ENCODE results near the gene CPB2. TPM values are rescaled to one million over a fixed set of nuclear protein-coding genes. Genes with fewer than 3 reads are reported as not detected.

Gene CPB2
- total RNA-seq, 1 donor from 2014 or later, result not detected

DNA sequence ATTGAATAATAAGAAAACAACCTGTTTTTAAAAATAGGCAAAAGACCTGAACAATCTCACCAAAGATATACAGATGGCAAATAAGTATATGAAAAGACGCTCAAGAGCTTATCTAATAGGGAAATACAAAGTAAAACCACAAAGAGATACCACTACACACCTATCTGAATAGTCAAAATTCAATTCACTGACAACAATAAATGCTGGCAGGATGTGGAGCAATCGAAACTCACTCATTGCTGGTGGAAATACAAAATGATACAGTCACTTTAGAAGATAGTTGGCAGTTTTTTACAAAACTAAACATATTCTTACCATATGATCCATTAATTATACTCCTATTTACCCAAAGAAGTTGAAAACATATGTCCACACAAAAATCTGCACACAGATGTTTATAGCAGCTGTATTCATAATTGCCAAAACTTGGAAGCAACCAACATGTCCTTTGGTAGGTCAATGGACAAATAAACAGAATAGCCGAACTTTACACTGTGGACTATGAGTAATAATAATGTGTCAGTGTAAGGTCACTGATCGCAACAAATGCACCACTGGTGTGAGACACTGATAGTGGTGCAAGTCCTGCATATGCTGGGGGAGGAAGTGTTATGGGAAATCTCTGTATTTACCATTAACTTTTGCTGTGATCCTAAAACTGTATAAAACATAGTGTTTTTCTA lies 73.1 kb downstream of the CPB2 start:
- DNase-seq (ENCODE audit: low spot score), result no peak
- peaks cover 27% of the 10 kb centered on the region for H3K9me3 Mint-ChIP-seq
- no peak overlapping the region for H3K4me3 Mint-ChIP-seq (ENCODE audit: low read depth)
- peaks cover 78% of the 10 kb centered on the region for H3K36me3 Mint-ChIP-seq (ENCODE audit: low read depth)
- H3K27me3 Mint-ChIP-seq (ENCODE audit: low read depth), result no peaks in the 10 kb centered on the region
- no peak overlapping the region for H3K27ac Mint-ChIP-seq
- H3K4me1 Mint-ChIP-seq (ENCODE audit: low read depth), result peaks cover 10% of the 10 kb centered on the region
- intact Hi-C loops (cut with micrococcal nuclease), result no loop called here

DNA sequence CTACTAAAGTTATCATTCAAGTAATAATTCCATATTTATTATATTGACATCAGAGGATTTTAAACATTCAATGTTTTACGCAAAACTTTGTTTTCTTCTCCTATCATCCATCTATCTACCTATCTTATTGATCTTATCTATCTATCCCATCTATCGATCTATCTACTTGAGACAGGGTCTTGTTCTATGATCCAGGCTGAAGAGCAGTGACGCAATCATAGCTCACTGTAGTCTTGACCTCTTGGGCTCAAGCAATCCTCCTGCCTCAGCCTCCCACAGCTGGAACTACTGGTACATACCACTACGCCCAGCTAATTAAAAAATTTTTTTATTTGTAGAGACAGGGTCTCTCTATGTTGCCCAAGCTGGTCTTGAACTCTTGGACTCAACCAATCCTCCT lies 79.7 kb downstream of the CPB2 start:
- H3K9me3 Mint-ChIP-seq, result peaks cover 4% of the 10 kb centered on the region
- no peaks in the 10 kb centered on the region for H3K4me1 Mint-ChIP-seq (ENCODE audit: low read depth)
- peaks cover 31% of the 10 kb centered on the region for H3K36me3 Mint-ChIP-seq (ENCODE audit: low read depth)

DNA sequence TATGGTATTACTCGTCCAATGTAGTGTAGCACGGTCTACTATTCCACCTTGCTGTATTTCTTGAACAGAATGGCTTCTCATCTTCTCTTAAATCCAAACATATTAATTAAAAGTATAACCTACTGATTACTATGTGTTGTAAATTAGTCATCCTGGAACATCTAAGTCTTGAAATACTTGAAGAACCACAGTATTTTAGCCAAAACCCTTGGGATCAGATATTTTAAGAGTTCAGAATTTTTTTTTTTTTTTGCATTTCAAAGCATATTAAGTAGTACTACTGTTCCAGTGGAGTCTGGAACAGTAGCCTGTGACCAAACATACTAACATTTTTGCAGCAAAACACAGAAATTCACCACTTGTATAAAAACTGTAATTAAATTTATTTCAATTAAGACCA lies 82.4 kb downstream of the CPB2 start:
- intact Hi-C loops (cut with micrococcal nuclease), result no loop called here

More for the DNA sequence above, 79.7 kb downstream of the CPB2 start:
- DNase-seq (ENCODE audit: low spot score), result no peak
- no peak overlapping the region for H3K27ac Mint-ChIP-seq
- H3K27me3 Mint-ChIP-seq (ENCODE audit: low read depth), result no peaks in the 10 kb centered on the region
- H3K4me3 Mint-ChIP-seq (ENCODE audit: low read depth), result no peak overlapping the region
- intact Hi-C loops (cut with micrococcal nuclease), result no loop called here

DNA sequence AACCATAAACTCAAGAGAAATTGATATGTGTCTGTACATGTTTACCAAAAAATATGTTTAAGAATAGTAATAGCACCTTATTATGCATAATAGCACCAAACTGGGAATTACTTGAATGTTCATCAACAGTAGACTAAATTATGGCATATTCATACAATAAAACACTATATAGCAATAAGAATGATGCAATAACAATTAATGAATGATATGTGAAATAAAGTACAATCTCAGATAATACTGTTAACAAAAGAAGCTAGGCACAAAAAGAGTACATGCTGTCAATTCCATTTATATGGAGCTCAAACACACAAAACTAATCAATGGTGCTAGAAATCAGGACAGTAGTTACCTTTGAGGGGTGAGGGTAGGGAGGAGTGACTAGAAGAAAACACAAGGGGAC lies 88.6 kb downstream of the CPB2 start:
- Mint-ChIP-seq H3K27me3 (ENCODE audit: low read depth) (no peaks in the 10 kb centered on the region), H3K4me1 (ENCODE audit: low read depth) (peaks cover 6% of the 10 kb centered on the region), H3K36me3 (ENCODE audit: low read depth) (peaks cover 36% of the 10 kb centered on the region), H3K9me3 (no peaks in the 10 kb centered on the region), H3K4me3 (ENCODE audit: low read depth) (no peak overlapping the region), H3K27ac (no peak overlapping the region)
- no peak for DNase-seq (ENCODE audit: low spot score)
- intact Hi-C loops (cut with micrococcal nuclease), result no loop called here

More for the DNA sequence above, 82.4 kb downstream of the CPB2 start:
- H3K27me3 Mint-ChIP-seq (ENCODE audit: low read depth), result no peaks in the 10 kb centered on the region
- no peak overlapping the region for H3K4me3 Mint-ChIP-seq (ENCODE audit: low read depth)
- H3K27ac Mint-ChIP-seq, result no peak overlapping the region
- peaks cover 17% of the 10 kb centered on the region for H3K36me3 Mint-ChIP-seq (ENCODE audit: low read depth)
- H3K9me3 Mint-ChIP-seq, result no peaks in the 10 kb centered on the region
- no peaks in the 10 kb centered on the region for H3K4me1 Mint-ChIP-seq (ENCODE audit: low read depth)
- DNase-seq (ENCODE audit: low spot score), result no peak

DNA sequence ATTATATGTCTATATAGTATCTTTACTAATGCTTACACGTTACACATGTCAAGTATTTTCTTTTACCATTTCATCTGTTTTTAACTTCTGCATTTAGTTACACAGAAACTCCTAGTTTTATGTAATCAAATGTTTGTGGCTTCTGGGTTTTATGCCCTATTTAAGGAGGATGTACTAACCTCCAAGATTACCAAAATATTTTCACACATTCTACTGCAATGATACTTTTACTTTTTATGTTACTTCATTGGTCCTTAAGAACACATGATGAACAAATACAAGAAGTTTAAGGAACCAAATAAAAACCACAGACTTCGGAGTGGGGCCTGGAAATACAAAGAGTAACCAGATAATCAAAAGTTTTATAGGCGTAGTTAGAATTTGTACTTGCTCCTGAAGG lies 89.5 kb downstream of the CPB2 start:
- no peak overlapping the region for H3K27ac Mint-ChIP-seq
- H3K4me1 Mint-ChIP-seq (ENCODE audit: low read depth), result peaks cover 6% of the 10 kb centered on the region
- no peak overlapping the region for H3K4me3 Mint-ChIP-seq (ENCODE audit: low read depth)
- no peaks in the 10 kb centered on the region for H3K9me3 Mint-ChIP-seq
- H3K27me3 Mint-ChIP-seq (ENCODE audit: low read depth), result no peaks in the 10 kb centered on the region
- DNase-seq (ENCODE audit: low spot score), result no peak
- intact Hi-C loops (cut with micrococcal nuclease), result no loop called here
- H3K36me3 Mint-ChIP-seq (ENCODE audit: low read depth), result peaks cover 37% of the 10 kb centered on the region

DNA sequence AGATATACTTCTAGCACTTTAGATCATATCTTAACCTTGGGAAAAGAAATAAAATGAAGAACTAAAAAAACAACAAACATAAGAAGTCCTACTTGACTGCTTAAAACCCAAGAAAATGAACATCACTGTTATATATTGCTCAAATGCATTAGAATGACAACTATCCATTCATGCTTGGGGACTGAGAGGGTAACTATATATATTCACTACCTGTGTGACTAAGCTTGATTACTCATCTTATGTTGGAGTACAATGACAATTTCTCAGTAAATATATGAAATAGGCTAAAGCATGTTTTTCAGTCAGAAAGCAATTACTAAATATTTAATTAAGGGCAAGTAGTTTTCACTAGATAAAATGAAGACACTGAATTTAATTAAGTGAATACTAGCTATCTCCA lies 92.4 kb downstream of the CPB2 start:
- peaks cover 8% of the 10 kb centered on the region for H3K4me1 Mint-ChIP-seq (ENCODE audit: low read depth)
- no peaks in the 10 kb centered on the region for H3K9me3 Mint-ChIP-seq
- no peak overlapping the region for H3K4me3 Mint-ChIP-seq (ENCODE audit: low read depth)
- intact Hi-C loops (cut with micrococcal nuclease), result no loop called here
- H3K36me3 Mint-ChIP-seq (ENCODE audit: low read depth), result peaks cover 44% of the 10 kb centered on the region
- H3K27me3 Mint-ChIP-seq (ENCODE audit: low read depth), result no peaks in the 10 kb centered on the region
- no peak for DNase-seq (ENCODE audit: low spot score)
- no peak overlapping the region for H3K27ac Mint-ChIP-seq

DNA sequence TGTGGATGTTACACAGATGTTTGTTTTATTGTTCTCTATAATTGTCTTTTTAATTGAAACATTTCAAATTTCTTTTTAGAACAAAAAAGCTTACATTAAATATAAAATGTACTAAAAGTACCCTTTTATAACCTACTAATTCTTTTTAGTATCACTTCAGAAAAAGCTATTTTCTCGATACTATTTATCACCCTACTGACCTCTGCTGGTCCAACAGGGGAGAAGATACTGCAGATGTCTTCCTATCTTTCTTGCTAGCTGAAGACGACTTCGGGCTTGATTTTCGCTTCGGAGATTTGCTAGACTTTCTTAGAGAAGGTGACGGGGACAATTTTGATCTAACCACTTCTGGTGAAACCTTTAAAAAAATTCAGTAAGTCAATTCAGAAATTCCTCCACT lies 94.7 kb downstream of the CPB2 start:
- Mint-ChIP-seq H3K9me3 (no peaks in the 10 kb centered on the region), H3K4me3 (ENCODE audit: low read depth) (no peak overlapping the region), H3K4me1 (ENCODE audit: low read depth) (peaks cover 8% of the 10 kb centered on the region), H3K27me3 (ENCODE audit: low read depth) (no peaks in the 10 kb centered on the region), H3K36me3 (ENCODE audit: low read depth) (peaks cover 49% of the 10 kb centered on the region), H3K27ac (no peak overlapping the region)
- no peak for DNase-seq (ENCODE audit: low spot score)
- intact Hi-C loops (cut with micrococcal nuclease), result no loop called here

DNA sequence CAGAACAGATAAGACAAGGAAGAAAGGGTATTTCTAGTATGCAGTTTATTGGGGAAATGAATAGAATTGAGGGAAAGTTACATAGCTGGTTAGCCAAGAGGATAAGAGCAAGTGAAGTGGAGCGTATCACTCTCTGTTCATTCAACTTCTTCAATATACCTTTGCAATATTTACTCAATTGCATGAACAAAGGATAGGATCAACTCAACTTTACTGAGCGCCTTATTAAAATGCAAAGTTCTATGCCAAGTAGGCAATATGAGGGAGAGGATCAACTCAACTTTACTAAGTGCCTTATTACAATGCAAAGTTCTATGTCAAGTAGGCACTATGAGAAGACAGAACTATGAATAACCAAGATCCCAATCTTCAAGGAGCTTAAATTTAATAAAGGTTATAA lies 96.2 kb downstream of the CPB2 start:
- no peak for DNase-seq (ENCODE audit: low spot score)
- H3K27me3 Mint-ChIP-seq (ENCODE audit: low read depth), result no peaks in the 10 kb centered on the region
- intact Hi-C loops (cut with micrococcal nuclease), result no loop called here
- H3K4me3 Mint-ChIP-seq (ENCODE audit: low read depth), result no peak overlapping the region
- H3K27ac Mint-ChIP-seq, result no peak overlapping the region
- H3K36me3 Mint-ChIP-seq (ENCODE audit: low read depth), result peaks cover 51% of the 10 kb centered on the region
- no peaks in the 10 kb centered on the region for H3K9me3 Mint-ChIP-seq
- H3K4me1 Mint-ChIP-seq (ENCODE audit: low read depth), result peaks cover 8% of the 10 kb centered on the region

DNA sequence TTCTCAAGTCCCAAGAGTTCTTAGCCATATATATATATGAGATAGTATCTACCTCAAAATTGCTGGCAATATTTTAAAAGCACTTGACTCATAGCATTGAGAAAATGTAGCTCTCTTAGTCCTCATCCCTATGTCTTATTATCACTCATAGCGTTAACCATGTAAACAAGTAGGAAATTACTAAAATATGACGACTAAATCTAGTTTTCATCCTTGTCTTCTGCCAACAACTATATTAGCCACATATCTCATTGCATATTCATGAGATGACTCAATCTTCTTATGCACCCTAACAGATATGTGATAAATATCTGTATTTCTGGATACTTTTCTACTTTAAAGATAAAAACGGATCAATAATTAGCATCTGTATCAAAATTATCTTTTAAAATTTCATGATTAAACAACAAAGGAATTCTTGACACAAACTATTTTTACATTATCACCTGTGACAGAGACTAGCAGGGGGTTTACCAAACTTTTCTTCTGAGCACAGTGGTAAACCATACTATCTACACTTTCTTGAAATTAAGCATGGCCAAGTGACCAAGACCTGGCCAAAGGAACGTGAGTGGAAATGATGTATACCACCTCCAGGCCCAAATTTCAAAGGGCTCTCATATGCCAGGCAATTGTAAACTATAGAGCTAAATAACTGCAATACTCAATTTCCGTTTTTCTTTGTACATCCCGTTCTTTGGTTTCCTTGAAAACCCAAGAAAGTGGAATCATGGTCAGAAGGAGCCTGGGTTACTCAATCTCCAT lies 98.0 kb downstream of the CPB2 start:
- DNase-seq (ENCODE audit: low spot score), result no peak
- peaks cover 53% of the 10 kb centered on the region for H3K36me3 Mint-ChIP-seq (ENCODE audit: low read depth)
- intact Hi-C loops (cut with micrococcal nuclease), result no loop called here

DNA sequence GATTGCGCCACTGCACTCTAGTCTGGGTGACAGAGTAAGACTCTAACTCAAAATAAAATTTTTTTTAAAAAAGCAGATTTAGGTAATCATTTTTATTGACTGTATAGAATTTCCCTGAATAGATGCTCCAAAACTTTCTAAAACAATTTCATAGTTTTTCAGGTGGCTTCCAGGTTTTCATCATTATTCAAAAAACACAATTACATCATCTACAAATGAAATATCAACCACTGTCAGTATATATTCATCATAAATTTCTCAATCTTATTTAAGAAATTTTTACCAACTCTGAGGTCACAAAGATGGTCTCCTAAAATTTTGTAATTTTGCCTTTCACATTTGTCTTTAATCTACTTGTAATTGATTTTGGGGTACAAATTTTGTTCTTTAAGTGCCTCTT lies 100.3 kb downstream of the CPB2 start:
- intact Hi-C loops (cut with micrococcal nuclease), result no loop called here
- H3K27me3 Mint-ChIP-seq (ENCODE audit: low read depth), result no peaks in the 10 kb centered on the region
- H3K4me3 Mint-ChIP-seq (ENCODE audit: low read depth), result no peak overlapping the region
- H3K9me3 Mint-ChIP-seq, result no peaks in the 10 kb centered on the region
- DNase-seq (ENCODE audit: low spot score), result no peak
- H3K4me1 Mint-ChIP-seq (ENCODE audit: low read depth), result peaks cover 2% of the 10 kb centered on the region
- peaks cover 69% of the 10 kb centered on the region for H3K36me3 Mint-ChIP-seq (ENCODE audit: low read depth)
- H3K27ac Mint-ChIP-seq, result no peak overlapping the region

More for the DNA sequence above, 98.0 kb downstream of the CPB2 start:
- Mint-ChIP-seq H3K27me3 (ENCODE audit: low read depth) (no peaks in the 10 kb centered on the region), H3K4me3 (ENCODE audit: low read depth) (no peak overlapping the region), H3K4me1 (ENCODE audit: low read depth) (peaks cover 2% of the 10 kb centered on the region), H3K27ac (no peak overlapping the region), H3K9me3 (no peaks in the 10 kb centered on the region)

Other genes with a start within 250 kb of the CPB2 start
- gene ZC3H13, start 52.3 kb downstream of the CPB2 start, total RNA-seq, result 55.2 and 56.6 TPM in 2 replicates
- gene LCP1, start 77.1 kb upstream of the CPB2 start, total RNA-seq, result 738 and 741 TPM in 2 replicates
- gene LRRC63, start 106.9 kb upstream of the CPB2 start, total RNA-seq, result 0.52 and 0.71 TPM in 2 replicates

Data from activated T-helper 2 cell treated with anti-CD3 and anti-CD28 coated beads, Interferon-gamma antibody, Interleukin-2, Interleukin-4, amounts not matched to agents 10 μg/mL and 5 μg/mL and 100 μg/mL, durations not matched to agents 14 hours and 24 hours and 36 hours (primary cell).